Upper lobe of left lung (tissue), 4 donors: Measurements from ENCODE around the gene TTC23.

Experiments
- EP300 ChIP-seq, 4 donors: sonication (generic); formaldehyde crosslinking; IDR thresholded peaks; one replicate each; pipeline ENCODE4 v1.5.1; 2017; ENCODE audit warnings: antibody characterized with exemption in 4 of 4, control low read depth in 2 of 4
- POLR2A ChIP-seq, 4 donors: fragments of 450-650 bp; IDR thresholded peaks; one replicate each; pipeline ENCODE4 v1.5.1; 2016 to 2017; ENCODE audit warnings: antibody characterized with exemption in 4 of 4, mild to moderate bottlenecking in 2 of 4
- POLR2AphosphoS5 ChIP-seq, 2 donors: sonication (generic); formaldehyde crosslinking; IDR thresholded peaks; one replicate each; pipeline ENCODE4 v1.5.1; 2017; ENCODE audit warnings: antibody characterized with exemption in 2 of 2
- TF ChIP-seq, protein P1 (sequence below), 6 experiments: fragments of 450-650 bp in 4 of 6; fragments of 200-600 bp in 2 of 6; sonication (generic) in 2 of 6; IDR thresholded peaks; one replicate each; pipeline ENCODE4 v1.5.1; 2016 to 2019; ENCODE audit warnings: antibody characterized with exemption in 6 of 6

DNA sequence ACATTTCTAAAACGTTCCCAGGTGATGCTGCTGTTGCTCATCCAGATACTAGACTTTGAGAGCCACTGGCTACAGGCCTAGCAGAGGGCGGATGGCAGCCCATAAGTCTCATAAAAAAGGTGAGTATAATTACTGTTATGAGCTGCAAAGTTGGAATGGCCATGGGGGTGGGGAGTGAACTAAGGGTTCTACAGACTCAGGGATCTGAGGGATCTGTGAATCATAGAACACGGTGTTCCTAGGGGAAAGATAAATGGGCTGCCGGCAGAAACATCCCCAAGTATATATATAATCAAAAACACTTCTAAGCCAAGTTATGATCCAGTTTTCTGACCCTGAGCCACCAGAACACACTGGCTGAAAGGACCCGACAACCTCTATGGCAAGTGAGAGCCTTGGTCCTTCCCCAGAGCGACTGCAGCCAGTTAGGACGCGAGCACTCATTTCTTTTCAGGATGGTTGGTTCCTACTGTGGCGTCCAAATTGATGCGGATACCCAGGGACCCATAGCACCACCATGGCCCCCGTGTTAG is 152.4 kb downstream of the TTC23 start:
- no peak for TF ChIP-seq POLR2A (IDR thresholded peaks at IDR 0.05)
- TF ChIP-seq, protein P1, sequence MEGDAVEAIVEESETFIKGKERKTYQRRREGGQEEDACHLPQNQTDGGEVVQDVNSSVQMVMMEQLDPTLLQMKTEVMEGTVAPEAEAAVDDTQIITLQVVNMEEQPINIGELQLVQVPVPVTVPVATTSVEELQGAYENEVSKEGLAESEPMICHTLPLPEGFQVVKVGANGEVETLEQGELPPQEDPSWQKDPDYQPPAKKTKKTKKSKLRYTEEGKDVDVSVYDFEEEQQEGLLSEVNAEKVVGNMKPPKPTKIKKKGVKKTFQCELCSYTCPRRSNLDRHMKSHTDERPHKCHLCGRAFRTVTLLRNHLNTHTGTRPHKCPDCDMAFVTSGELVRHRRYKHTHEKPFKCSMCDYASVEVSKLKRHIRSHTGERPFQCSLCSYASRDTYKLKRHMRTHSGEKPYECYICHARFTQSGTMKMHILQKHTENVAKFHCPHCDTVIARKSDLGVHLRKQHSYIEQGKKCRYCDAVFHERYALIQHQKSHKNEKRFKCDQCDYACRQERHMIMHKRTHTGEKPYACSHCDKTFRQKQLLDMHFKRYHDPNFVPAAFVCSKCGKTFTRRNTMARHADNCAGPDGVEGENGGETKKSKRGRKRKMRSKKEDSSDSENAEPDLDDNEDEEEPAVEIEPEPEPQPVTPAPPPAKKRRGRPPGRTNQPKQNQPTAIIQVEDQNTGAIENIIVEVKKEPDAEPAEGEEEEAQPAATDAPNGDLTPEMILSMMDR (IDR thresholded peaks at IDR 0.05) = no peak
- no peak for TF ChIP-seq EP300 (IDR thresholded peaks at IDR 0.05)
- TF ChIP-seq POLR2AphosphoS5 (IDR thresholded peaks at IDR 0.05) = no peak
